NCI-H2171 (cell line): ENCODE results near the gene RPL34.

Source experiments
- DNase-seq: peaks from one replicate; lab custom pipeline; 2025; lab: John Stamatoyannopoulos, UW

Gene RPL34

DNA sequence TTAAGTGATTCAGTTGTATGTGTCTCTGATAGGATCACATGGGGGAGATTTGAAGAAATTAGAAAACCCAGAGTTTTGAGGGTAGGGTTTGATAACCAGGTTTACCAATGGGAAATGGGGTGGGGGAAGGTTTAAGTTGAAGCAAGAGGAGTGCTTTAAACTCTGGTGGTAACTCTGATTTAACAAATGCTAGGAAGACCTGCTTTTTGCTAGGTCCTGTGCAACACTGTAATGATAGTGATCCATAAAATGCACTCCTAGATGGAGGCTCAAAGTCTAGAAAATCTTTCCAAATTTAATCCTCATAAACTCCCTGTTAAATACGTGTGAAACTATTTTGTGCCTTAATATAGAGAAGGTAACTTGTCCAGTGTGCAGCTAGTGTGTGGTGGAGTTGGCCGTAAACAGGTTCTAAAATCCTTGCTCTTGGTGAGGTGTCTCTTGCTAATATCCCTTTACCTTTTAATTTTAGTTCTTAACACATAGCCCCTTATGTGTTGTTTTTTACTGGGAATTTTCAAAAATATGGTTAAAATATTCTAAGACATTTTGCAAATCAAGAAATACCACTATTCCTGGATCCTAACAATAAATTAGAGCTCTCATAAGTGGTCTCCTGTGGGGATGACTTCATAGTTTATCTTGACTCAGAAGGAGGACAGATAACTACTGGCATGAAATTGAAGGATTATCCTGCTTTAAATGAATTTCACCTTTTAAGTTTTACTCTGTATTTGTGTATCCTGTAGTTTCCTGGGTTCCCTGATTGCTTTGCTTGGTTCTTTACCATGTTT lies 4.1 kb downstream of the RPL34 start:
- DNase-seq: no peak

DNA sequence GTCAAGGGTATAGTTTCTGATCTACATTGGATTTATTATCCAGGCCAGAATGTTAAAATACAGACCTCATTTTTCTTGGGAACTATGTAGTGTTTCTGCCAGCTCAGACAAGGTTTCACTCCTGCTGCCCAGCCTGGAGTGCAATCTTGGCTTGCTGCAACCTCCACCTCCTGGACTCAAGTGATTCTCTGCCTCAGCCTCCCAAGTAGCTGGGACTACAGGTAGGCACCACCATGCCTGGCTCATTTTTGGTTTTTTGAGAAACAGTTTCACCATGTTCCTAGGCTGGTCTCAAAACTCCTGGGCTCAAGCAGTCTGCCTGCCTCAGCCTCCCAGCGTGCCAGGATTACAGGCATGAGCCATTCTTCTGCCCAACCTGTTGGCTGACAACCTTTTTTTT lies 5.7 kb downstream of the RPL34 start:
- no peak for DNase-seq

GRCh38 chr4:108628411-108628810 lies 8.0 kb downstream of the RPL34 start:
- DNase-seq: no peak

DNA sequence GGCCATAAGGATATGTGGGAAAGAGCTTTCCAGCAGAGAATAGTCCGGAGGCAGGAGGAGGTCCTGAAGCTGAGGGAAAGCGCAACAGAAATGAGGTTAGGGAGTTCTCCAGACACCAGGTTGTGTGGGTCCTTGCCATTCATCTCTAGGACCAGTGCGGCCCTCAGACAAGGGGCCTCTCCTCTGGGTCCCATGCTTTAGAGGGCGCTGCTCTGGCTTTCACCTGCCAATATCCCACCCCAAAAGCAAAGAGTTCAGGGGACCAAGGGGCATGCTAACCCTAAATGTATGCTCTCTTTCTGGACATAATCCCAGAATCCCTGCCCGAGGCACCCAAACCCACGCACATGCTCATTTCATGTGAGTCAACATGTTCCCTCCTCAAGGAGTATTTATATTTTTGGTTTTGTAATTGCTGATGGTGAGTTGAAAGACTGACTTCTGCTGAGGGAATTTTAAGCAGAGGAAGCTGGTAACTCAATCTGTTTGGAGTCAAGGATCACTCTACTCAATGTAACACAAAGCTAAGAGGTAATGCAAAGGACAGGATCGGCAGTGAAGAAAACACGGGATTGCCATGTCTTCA lies 14.8 kb downstream of the RPL34 start:
- DNase-seq: no peak

- DNase-seq: no peak
Observed at GRCh38 chr4:108636246-108636645, 15.9 kb downstream of the RPL34 start.

DNA sequence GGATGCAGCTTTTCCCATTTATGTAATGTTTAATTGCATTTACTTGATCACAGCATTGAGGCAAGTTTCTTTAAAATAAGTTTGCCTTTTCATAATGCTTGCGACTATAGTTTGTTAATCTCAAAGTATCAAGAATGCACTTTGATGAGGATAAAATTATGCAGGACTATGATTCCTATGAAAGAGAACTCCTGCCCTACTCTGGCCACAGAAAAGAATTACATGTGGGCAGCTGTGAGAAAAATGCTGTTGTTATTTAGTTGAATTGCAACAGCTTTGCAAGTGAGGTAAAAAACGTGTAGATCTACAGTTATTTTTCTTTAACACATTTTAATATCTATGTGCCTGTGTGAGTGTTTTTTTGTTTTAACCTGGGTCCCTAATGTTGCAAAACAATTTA lies 17.5 kb downstream of the RPL34 start:
- no peak for DNase-seq

DNA sequence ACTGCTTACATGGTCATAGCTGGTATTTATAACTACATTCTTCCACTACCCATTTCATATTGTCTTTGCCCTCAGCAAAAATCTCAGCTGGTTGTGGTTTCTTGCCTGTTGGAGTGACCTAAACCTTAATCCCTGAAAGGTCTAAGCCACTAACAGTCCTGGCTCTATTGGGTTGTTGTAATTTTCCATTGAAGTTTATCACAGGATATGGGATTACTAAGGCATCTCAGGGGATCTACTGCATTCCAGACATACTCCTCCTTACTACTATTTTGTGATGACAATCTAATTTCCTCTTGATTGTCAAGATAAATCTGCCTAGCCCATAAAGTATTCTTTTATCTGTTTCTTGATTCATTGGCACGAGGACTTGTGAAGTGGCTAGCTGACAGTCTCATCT lies 23.9 kb downstream of the RPL34 start:
- DNase-seq: no peak

DNA sequence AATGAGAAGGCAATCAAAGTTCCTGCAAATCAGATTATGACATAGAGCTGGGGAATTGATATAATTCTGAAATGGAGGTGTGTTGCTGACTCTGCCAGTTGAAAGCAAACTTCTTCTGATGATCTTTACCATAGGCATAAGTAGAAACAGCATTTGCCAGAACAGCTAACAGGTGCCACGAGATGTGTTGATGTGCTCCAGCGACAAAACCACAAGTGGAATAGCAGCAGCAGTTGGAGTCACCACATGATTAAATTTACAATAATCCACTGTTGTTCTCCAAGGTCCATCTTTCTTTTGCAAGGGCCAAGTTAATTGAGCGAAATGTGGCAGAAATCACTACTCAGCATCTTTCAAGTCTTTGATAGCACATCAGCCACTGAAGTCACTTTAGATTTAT lies 26.3 kb downstream of the RPL34 start:
- no peak for DNase-seq

GRCh38 chr4:108649863-108650211 lies 29.5 kb downstream of the RPL34 start:
- DNase-seq: no peak

DNA sequence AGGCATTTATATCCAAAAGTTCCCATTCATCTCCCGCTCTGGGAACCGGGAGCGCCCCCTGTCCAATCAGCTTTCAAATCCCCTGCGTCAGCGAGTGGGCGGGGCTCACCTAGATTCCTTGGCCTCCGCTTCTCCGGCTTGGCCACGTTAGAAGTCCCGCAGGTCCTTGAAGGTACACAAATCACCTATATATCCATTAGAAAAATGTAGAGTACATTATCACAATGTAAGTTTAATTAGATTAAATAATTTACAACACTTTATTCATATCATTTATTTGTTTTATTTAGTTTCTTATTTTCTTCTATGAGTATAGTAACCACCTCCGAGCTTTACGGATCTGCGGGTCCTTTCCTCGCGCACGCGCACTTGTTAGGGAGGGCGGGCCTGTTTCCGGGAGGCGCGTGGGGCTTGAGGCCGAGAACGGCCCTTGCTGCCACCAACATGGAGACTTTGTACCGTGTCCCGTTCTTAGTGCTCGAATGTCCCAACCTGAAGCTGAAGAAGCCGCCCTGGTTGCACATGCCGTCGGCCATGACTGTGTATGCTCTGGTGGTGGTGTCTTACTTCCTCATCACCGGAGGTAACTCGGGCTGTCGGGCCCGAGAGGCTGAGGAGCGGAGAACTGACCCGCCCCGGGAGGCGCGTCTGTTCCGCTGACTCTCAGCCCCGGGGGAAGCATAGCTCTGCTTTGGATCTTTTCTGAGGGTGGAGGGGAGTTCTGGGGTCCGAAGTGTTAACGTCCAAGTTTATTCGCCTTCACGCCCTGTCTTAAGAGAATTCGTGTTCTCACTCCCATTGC lies 30.0 kb downstream of the RPL34 start, which contains the start of gene OSTC:
Gene OSTC, plus strand, starts transcription at position 388 of the 802 bp plus-strand sequence. Its CDS starts 57 bp downstream, at position 445.
- DNase-seq: peak; percentile 81

GRCh38 chr4:108651014-108651791 lies 30.8 kb downstream of the RPL34 start:
- no peak for DNase-seq

DNA sequence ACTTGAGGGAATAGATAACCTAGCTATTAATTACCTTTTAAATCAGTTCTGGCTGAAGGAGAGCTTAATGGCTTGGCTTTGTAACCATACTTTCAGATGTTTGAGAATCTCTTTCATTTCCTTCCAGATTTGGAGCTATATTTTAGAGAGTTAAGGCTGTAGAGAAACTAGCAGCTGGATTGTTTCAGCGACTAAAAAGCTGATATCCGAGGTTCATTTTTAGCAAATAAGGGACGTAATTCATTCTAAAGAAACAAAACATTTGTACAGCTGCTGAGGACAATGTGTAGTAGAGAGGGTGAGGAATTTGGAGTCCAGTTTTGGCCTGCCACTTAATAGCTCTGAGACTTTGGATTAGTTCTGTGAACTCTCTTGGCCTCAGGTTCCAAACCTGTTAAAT lies 42.3 kb downstream of the RPL34 start:
- no peak for DNase-seq

GRCh38 chr4:108674356-108674977 lies 54.1 kb downstream of the RPL34 start:
- DNase-seq: no peak
